ENCODE results near the gene MINDY2. TPM values are rescaled to one million over a fixed set of nuclear protein-coding genes. Genes with fewer than 3 reads are reported as not detected.

The MINDY2 gene
- total and polyA plus RNA-seq, 2 of the 8 experiments (the other 6 are each of a cell fraction or from before 2014, with no cell fraction given): 3.1 to 25.7 TPM

DNA sequence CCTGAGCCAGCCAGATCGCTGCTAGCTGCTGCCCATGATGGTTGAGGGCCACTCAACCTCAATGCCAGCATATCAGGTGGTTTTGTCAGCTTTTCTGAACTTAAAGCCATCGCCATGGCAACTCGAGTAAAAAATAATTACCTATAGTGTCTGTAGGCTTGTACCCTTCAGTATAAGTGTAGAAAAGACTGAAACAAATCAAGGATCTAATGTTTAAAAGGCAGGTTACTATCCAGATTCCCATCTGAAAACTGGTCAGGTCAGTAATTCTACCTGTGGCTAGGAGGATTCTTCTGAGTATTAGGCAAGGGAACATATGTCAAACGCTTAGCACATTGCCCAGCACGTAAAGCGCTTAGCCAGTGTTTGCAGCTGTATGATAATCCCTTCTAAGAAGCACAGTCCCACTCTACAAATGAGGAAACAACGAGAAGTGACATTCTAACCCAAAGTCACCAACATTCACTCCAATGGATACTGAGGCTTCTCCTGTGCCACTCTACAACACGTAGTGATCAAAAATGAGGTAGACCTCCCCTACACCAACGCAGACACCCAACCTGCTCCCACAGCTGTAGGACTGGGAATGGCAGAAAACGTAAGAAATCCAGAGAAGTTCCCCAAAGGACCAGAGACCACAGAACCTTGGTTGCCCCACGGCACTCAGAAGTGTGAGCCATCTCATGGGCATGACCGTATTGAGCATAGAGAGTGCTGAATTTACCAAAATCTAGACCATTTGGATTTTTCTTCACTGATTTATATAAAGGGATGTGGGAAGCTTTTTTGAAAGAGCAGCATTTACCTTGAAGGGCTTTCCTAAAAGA is 107.1 kb downstream of the MINDY2 start:
- Histone ChIP-seq H2BK5ac (ENCODE audit: low read depth, low read length) (no peak overlapping the region), H3K4me2 (ENCODE audit: insufficient read depth in 1 of 2, low read depth in 2 of 2, low read length in 2 of 2) (no peak overlapping the region), H3K4ac (replicated peaks; ENCODE audit: insufficient read length, low read depth, low read length) (no peak overlapping the region), H4K8ac (ENCODE audit: extremely low read depth, insufficient read depth, low read length) (no peak overlapping the region), H2BK120ac (replicated peaks; ENCODE audit: low read depth, low read length) (no peak overlapping the region), H4K20me1 (replicated peaks in 1 of 2; ENCODE audit: control insufficient read depth in 1 of 2, insufficient read depth in 2 of 2, low read length in 2 of 2) (peaks cover 0 to 1% of the 10 kb centered on the region in 2 experiments), H4K5ac (ENCODE audit: insufficient read length, low read depth, low read length) (no peak overlapping the region), H3K27ac (ENCODE audit: low read depth, low read length) (no peak overlapping the region; the same call in 1 of the 2 replicates), H3K18ac (ENCODE audit: extremely low read depth, low read length) (no peak overlapping the region), H2BK20ac (ENCODE audit: low read length) (no peak overlapping the region), H3K36me3 (ENCODE audit: control insufficient read depth in 2 of 4, insufficient read depth in 4 of 4, low read length in 3 of 4) (peaks cover 20 to 58% (median 40%) of the 10 kb centered on the region in 4 experiments), H3K4me1 (replicated peaks in 1 of 4; ENCODE audit: control insufficient read depth in 3 of 4, insufficient read depth in 4 of 4, low read length in 3 of 4) (no peaks in the 10 kb centered on the region), H2AFZ (ENCODE audit: low read length) (no peak overlapping the region), H2AK5ac (ENCODE audit: low read depth, low read length) (no peak overlapping the region), H2BK15ac (ENCODE audit: low read length) (no peak overlapping the region), H3K79me2 (ENCODE audit: control insufficient read depth in 1 of 2, insufficient read depth in 2 of 2, low read length in 2 of 2) (no peaks in the 10 kb centered on the region; a peak in 1 of 4 replicates), H4K91ac (replicated peaks; ENCODE audit: insufficient read length, low read length) (no peak overlapping the region), H3K56ac (replicated peaks; ENCODE audit: insufficient read length, low read depth, low read length) (no peak overlapping the region), H3K4me3 (ENCODE audit: extremely low read depth in 1 of 4, insufficient read depth in 2 of 4, low read depth in 3 of 4, low read length in 4 of 4) (no peak overlapping the region), H3K23ac (ENCODE audit: insufficient read length) (no peak overlapping the region), H3K14ac (ENCODE audit: insufficient read length) (no peak overlapping the region), H2BK12ac (ENCODE audit: low read depth, low read length) (no peak overlapping the region), H3K9ac (replicated peaks in 1 of 4; ENCODE audit: extremely low read depth in 1 of 4, low read depth in 3 of 4, low read length in 3 of 4) (no peak overlapping the region), H3K9me3 (ENCODE audit: insufficient read depth in 2 of 2, low read depth in 1 of 2, low read length in 1 of 2) (no peaks in the 10 kb centered on the region), H3K27me3 (replicated peaks in 1 of 4; ENCODE audit: control insufficient read depth in 3 of 4, extremely low read depth in 1 of 4, insufficient read depth in 3 of 4, low read length in 3 of 4) (no peaks in the 10 kb centered on the region), H3K79me1 (ENCODE audit: low read depth, low read length) (no peaks in the 10 kb centered on the region; the same call in none of the 2 replicates), H3K23me2 (ENCODE audit: low read depth, low read length) (0 out of 2 replicates have a peak, but pooled peaks cover 2% of the 10 kb centered on the region)
- FAIRE-seq (no peak), DNase-seq (ENCODE audit: low read depth in 1 of 2, low spot score in 2 of 2) (no peak)
- POLR2A ChIA-PET (ENCODE audit: partially characterized antibody): interaction anchor here (0.7 to 5.3 kb wide), 3 partner anchors 13 to 256 kb away, joined by 3 to 46 read pairs (median 3); no protein-coding TSS in a partner anchor
- CTCF ChIA-PET (ENCODE audit: partially characterized antibody): interaction anchor here (0.6 to 1.6 kb wide), 5 partner anchors 13 to 81 kb away, joined by 3 to 7 read pairs (median 4); no protein-coding TSS in a partner anchor
- 94% methylated on average over 12 of the region's 12 CpGs; no CpG with 5 or more reads in 1 of the 2 experiments for WGBS, 2 experiments (ENCODE audit: extremely low coverage in 1 of 2, insufficient coverage in 1 of 2, insufficient read length in 1 of 2, insufficient replicate concordance in 2 of 2, low coverage in 1 of 2, low lambda C conversion rate in 2 of 2, missing lambda C conversion rate in 1 of 2)
- peak in 1 of 2 experiments; percentile 38; a peak in 1 of 3 replicates for TF ChIP-seq POLR2A (IDR thresholded peaks at IDR 0.05; ENCODE audit: control extremely low read depth in 1 of 2, low read depth in 2 of 2, low read length in 2 of 2)
- no peak for TF ChIP-seq RNF2 (IDR thresholded peaks at IDR 0.05; ENCODE audit: borderline replicate concordance, low read depth, low read length, missing control alignments, poor library complexity, severe bottlenecking)

Measured in H1 (cell line).